A549 (cell line): ENCODE data around the gene HSD17B2.

Experiments used
- EP300 ChIP-seq, 2 experiments: fragments of >200 bp; sonication (Bioruptor Twin); formaldehyde crosslinking; IDR thresholded peaks; 2 replicates in 1 of 2; 3 replicates in 1 of 2; pipeline ENCODE4 v1.6.1; 2016 to 2017
- FOSL2 ChIP-seq, 2 experiments: fragments of 450-650 bp in 1 of 2; fragments of >200 bp in 1 of 2; sonication (Bioruptor Twin) in 1 of 2; formaldehyde crosslinking; IDR thresholded peaks; 2 replicates each; pipeline versions ENCODE4 v1.5.0 to v1.6.1; 2016 to 2020; ENCODE audit warnings: mild to moderate bottlenecking in 1 of 2, moderate library complexity in 1 of 2
- JUN ChIP-seq, 2 experiments: fragments of >200 bp; sonication (Bioruptor Twin); formaldehyde crosslinking; IDR thresholded peaks; 2 replicates in 1 of 2; 3 replicates in 1 of 2; pipeline ENCODE4 v1.6.1; 2016 to 2017
- POLR2A ChIP-seq: IDR thresholded peaks from 2 replicates; pipeline ENCODE4 v1.6.1; 2012; ENCODE audit warnings: mild to moderate bottlenecking, low read length
- RAD21 ChIP-seq, 2 experiments: fragments of >200 bp in 1 of 2; sonication (Bioruptor Twin) in 1 of 2; formaldehyde crosslinking in 1 of 2; IDR thresholded peaks in 1 of 2; conservative IDR thresholded peaks in 1 of 2; 2 replicates in 1 of 2; 3 replicates in 1 of 2; pipeline ENCODE4 v1.6.1; 2012 to 2018; ENCODE audit warnings: inconsistent platforms in 1 of 2
- RFX5 ChIP-seq: fragments of 450-650 bp; IDR thresholded peaks from 2 replicates; pipeline ENCODE4 v1.7.1; 2014; ENCODE audit warnings: antibody characterized with exemption, mild to moderate bottlenecking, moderate library complexity
- TF ChIP-seq, protein P1 (sequence below): fragments of >200 bp; sonication (Bioruptor Twin); formaldehyde crosslinking; IDR thresholded peaks from 3 replicates; pipeline ENCODE4 v1.6.1; 2016
- TF ChIP-seq, protein P2 (sequence below): IDR thresholded peaks from 2 replicates; pipeline ENCODE4 v1.6.1; 2012
- TF ChIP-seq, protein P3 (sequence below): fragments of >200 bp; sonication (Bioruptor Twin); formaldehyde crosslinking; IDR thresholded peaks from 3 replicates; pipeline ENCODE4 v1.5.1; 2016
- TF ChIP-seq, protein P4 (sequence below): fragments of 150-350 bp; IDR thresholded peaks from 2 replicates; pipeline ENCODE4 v1.6.1; 2014; ENCODE audit warnings: low read depth, mild to moderate bottlenecking, low read length

DNA sequence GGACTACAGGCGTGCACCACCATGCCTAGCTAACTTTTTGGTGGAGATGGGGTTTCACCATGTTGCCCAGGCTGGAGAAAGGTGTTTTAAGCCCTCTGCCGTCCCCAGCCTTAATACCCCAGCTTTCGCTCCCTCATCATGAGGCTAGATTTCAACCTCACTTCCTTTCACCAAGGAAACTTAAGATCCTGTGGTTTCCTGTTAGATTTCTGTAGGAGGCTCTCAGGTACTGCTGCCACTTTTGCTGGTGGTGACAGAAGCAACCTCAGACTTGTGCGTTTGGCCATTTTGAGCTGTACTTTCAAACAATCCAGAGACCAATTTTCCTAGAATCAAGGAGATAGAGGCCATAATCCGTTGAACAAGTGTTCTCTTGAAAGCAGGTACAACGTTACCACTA is 98.7 kb downstream of the HSD17B2 start:
- no peak for TF ChIP-seq EP300 (IDR thresholded peaks at IDR 0.05)
- no peak for TF ChIP-seq RFX5
- TF ChIP-seq, protein P1, sequence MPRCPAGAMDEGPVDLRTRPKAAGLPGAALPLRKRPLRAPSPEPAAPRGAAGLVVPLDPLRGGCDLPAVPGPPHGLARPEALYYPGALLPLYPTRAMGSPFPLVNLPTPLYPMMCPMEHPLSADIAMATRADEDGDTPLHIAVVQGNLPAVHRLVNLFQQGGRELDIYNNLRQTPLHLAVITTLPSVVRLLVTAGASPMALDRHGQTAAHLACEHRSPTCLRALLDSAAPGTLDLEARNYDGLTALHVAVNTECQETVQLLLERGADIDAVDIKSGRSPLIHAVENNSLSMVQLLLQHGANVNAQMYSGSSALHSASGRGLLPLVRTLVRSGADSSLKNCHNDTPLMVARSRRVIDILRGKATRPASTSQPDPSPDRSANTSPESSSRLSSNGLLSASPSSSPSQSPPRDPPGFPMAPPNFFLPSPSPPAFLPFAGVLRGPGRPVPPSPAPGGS = no peak
- TF ChIP-seq, protein P2, sequence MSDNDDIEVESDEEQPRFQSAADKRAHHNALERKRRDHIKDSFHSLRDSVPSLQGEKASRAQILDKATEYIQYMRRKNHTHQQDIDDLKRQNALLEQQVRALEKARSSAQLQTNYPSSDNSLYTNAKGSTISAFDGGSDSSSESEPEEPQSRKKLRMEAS = no peak
- TF ChIP-seq, protein P3, sequence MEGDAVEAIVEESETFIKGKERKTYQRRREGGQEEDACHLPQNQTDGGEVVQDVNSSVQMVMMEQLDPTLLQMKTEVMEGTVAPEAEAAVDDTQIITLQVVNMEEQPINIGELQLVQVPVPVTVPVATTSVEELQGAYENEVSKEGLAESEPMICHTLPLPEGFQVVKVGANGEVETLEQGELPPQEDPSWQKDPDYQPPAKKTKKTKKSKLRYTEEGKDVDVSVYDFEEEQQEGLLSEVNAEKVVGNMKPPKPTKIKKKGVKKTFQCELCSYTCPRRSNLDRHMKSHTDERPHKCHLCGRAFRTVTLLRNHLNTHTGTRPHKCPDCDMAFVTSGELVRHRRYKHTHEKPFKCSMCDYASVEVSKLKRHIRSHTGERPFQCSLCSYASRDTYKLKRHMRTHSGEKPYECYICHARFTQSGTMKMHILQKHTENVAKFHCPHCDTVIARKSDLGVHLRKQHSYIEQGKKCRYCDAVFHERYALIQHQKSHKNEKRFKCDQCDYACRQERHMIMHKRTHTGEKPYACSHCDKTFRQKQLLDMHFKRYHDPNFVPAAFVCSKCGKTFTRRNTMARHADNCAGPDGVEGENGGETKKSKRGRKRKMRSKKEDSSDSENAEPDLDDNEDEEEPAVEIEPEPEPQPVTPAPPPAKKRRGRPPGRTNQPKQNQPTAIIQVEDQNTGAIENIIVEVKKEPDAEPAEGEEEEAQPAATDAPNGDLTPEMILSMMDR = no peak
- TF ChIP-seq RAD21 (conservative IDR thresholded peaks at IDR 0.05 in 1 of 2, IDR thresholded peaks at IDR 0.05 in 1 of 2) = no peak
- TF ChIP-seq, protein P4, sequence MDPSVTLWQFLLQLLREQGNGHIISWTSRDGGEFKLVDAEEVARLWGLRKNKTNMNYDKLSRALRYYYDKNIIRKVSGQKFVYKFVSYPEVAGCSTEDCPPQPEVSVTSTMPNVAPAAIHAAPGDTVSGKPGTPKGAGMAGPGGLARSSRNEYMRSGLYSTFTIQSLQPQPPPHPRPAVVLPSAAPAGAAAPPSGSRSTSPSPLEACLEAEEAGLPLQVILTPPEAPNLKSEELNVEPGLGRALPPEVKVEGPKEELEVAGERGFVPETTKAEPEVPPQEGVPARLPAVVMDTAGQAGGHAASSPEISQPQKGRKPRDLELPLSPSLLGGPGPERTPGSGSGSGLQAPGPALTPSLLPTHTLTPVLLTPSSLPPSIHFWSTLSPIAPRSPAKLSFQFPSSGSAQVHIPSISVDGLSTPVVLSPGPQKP = no peak
- no peak for TF ChIP-seq JUN (IDR thresholded peaks at IDR 0.05)
- TF ChIP-seq POLR2A = no peak
- no peak for TF ChIP-seq FOSL2 (IDR thresholded peaks at IDR 0.05)
- TF ChIP-seq FOSL2 (CRISPR knock-in tag; IDR thresholded peaks at IDR 0.05) = no peak
